Adrenal gland (tissue), 5 donors: ENCODE measurements around the gene PRKAR1B.

ENCODE experiments used
- POLR2A ChIP-seq, 2 donors: fragments of 450-650 bp; IDR thresholded peaks; one replicate each; pipeline ENCODE4 v1.6.1; 2017; ENCODE audit warnings: antibody characterized with exemption in 2 of 2, mild to moderate bottlenecking in 2 of 2, moderate library complexity in 1 of 2
- TF ChIP-seq, protein P1 (sequence below), 6 experiments: fragments of 450-650 bp in 4 of 6; fragments of 200-600 bp in 2 of 6; sonication (generic) in 1 of 6; IDR thresholded peaks; 1 replicate in 5 of 6; 2 replicates in 1 of 6; pipeline versions ENCODE4 v1.5.1 to v1.8.0; 2016 to 2021; ENCODE audit warnings: antibody characterized with exemption in 6 of 6, mild to moderate bottlenecking in 2 of 6, moderate library complexity in 1 of 6
- donor health status: DM: no; HTN: no; CAD: no.

GRCh38 chr7:534959-535358 is 192.1 kb downstream of the PRKAR1B start:
- TF ChIP-seq POLR2A (IDR thresholded peaks at IDR 0.05) = no peak
- TF ChIP-seq, protein P1, sequence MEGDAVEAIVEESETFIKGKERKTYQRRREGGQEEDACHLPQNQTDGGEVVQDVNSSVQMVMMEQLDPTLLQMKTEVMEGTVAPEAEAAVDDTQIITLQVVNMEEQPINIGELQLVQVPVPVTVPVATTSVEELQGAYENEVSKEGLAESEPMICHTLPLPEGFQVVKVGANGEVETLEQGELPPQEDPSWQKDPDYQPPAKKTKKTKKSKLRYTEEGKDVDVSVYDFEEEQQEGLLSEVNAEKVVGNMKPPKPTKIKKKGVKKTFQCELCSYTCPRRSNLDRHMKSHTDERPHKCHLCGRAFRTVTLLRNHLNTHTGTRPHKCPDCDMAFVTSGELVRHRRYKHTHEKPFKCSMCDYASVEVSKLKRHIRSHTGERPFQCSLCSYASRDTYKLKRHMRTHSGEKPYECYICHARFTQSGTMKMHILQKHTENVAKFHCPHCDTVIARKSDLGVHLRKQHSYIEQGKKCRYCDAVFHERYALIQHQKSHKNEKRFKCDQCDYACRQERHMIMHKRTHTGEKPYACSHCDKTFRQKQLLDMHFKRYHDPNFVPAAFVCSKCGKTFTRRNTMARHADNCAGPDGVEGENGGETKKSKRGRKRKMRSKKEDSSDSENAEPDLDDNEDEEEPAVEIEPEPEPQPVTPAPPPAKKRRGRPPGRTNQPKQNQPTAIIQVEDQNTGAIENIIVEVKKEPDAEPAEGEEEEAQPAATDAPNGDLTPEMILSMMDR (IDR thresholded peaks at IDR 0.05) = no peak
